Adrenal gland (tissue), 5 donors: ENCODE measurements around the gene PERCC1.

Experiments used
- POLR2A ChIP-seq, 2 donors: fragments of 450-650 bp; IDR thresholded peaks; one replicate each; pipeline ENCODE4 v1.6.1; 2017; ENCODE audit warnings: antibody characterized with exemption in 2 of 2, mild to moderate bottlenecking in 2 of 2, moderate library complexity in 1 of 2
- TF ChIP-seq, protein P1 (sequence below), 6 experiments: fragments of 450-650 bp in 4 of 6; fragments of 200-600 bp in 2 of 6; sonication (generic) in 1 of 6; IDR thresholded peaks; 1 replicate in 5 of 6; 2 replicates in 1 of 6; pipeline versions ENCODE4 v1.5.1 to v1.8.0; 2016 to 2021; ENCODE audit warnings: antibody characterized with exemption in 6 of 6, mild to moderate bottlenecking in 2 of 6, moderate library complexity in 1 of 6
- donor health status: DM: no; HTN: no; CAD: no.

- TF ChIP-seq, protein P1, sequence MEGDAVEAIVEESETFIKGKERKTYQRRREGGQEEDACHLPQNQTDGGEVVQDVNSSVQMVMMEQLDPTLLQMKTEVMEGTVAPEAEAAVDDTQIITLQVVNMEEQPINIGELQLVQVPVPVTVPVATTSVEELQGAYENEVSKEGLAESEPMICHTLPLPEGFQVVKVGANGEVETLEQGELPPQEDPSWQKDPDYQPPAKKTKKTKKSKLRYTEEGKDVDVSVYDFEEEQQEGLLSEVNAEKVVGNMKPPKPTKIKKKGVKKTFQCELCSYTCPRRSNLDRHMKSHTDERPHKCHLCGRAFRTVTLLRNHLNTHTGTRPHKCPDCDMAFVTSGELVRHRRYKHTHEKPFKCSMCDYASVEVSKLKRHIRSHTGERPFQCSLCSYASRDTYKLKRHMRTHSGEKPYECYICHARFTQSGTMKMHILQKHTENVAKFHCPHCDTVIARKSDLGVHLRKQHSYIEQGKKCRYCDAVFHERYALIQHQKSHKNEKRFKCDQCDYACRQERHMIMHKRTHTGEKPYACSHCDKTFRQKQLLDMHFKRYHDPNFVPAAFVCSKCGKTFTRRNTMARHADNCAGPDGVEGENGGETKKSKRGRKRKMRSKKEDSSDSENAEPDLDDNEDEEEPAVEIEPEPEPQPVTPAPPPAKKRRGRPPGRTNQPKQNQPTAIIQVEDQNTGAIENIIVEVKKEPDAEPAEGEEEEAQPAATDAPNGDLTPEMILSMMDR (IDR thresholded peaks at IDR 0.05): no peak
- no peak for TF ChIP-seq POLR2A (IDR thresholded peaks at IDR 0.05)
Measured at GRCh38 chr16:1433756-1434155, 2.9 kb downstream of the PERCC1 start.
